HCT116 (cell line): ENCODE data around the gene CCDC137. TPM values are rescaled to one million over a fixed set of nuclear protein-coding genes. Genes with fewer than 3 reads are reported as not detected.

ENCODE experiments used
- ATAC-seq: fragments of 200-7000 bp; cut with Tn5 transposase; 2 replicates; pipeline ENCODE4 v1.9.1; 2020; ENCODE audit warnings: mild to moderate bottlenecking, moderate library complexity
- BruUV-seq: library from RNA; stranded (reverse); fragments of 400-500 nt; replicated peaks from 2 replicates; lab custom pipeline; 2021; lab: Mats Ljungman, UMichigan
- CTCF ChIA-PET: fragments of 300-600 bp; sonication (Branson Sonifier 250); formaldehyde crosslinking; loops from one replicate; lab custom pipeline; 2021; ENCODE audit warnings: antibody characterized with exemption; lab: Charles Lee
- POLR2A ChIA-PET: fragments of 300-600, 350-600 bp; sonication (Branson Sonifier 250); formaldehyde crosslinking; loops from one replicate; lab custom pipeline; 2021; ENCODE audit warnings: antibody characterized with exemption; lab: Charles Lee
- RAD21 ChIA-PET, 2 experiments: fragments of 300-600 bp; sonication (Branson Sonifier 250); formaldehyde crosslinking; loops; one replicate each; lab custom pipeline; 2023; ENCODE audit warnings: low total read pairs in 2 of 2; ENCODE audit not compliant: uncharacterized antibody in 2 of 2, unreplicated experiment in 2 of 2, low non-redundant PET in 1 of 2; lab: Charles Lee
- DNase-seq: peaks from one replicate; pipeline ENCODE4 v3.0.0-alpha.2; 2010; ENCODE audit warnings: low read depth, low spot score
- H2AFZ ChIP-seq: fragments of 200-600 bp; shearing (Covaris generic), sonication (generic); 2 replicates; pipeline ENCODE4 v1.6.1; 2017; ENCODE audit warnings: low read depth, mixed run types, mixed read lengths, antibody characterized with exemption, low read length; ENCODE audit not compliant: poor library complexity, severe bottlenecking
- H3K27ac ChIP-seq: 2 replicates; pipeline ENCODE4 v1.5.1; 2012; ENCODE audit warnings: low read depth, low read length
- H3K27me3 ChIP-seq: fragments of 200-600 bp; sonication (generic); 2 replicates; pipeline ENCODE4 v1.6.1; 2016; ENCODE audit warnings: mixed run types, low read length, mixed read lengths; ENCODE audit not compliant: insufficient read depth
- H3K36me3 ChIP-seq, 2 experiments: fragments of 200-500 bp in 1 of 2; fragments of 200-600 bp in 1 of 2; sonication (Bioruptor generic) in 1 of 2; sonication (generic) in 1 of 2; 2 replicates each; pipeline versions ENCODE4 v1.5.1 to v1.6.1; 2014 to 2016; ENCODE audit warnings: low read length in 2 of 2, inconsistent platforms in 1 of 2, mixed read lengths in 1 of 2, mixed run types in 1 of 2; ENCODE audit not compliant: insufficient read depth in 2 of 2, control insufficient read depth in 1 of 2
- H3K4me1 ChIP-seq, 2 experiments: fragments of 200-600 bp in 1 of 2; sonication (generic) in 1 of 2; 2 replicates each; pipeline versions ENCODE4 v1.5.1 to v1.6.1; 2012 to 2017; ENCODE audit warnings: low read length in 2 of 2, inconsistent platforms in 1 of 2, mild to moderate bottlenecking in 1 of 2, mixed read lengths in 1 of 2, mixed run types in 1 of 2, moderate library complexity in 1 of 2; ENCODE audit not compliant: insufficient read depth in 2 of 2, control insufficient read depth in 1 of 2
- H3K4me2 ChIP-seq: fragments of 200-600 bp; sonication (generic); 2 replicates; pipeline ENCODE4 v1.6.1; 2017; ENCODE audit warnings: mixed run types, low read length, mixed read lengths
- H3K4me3 ChIP-seq, 2 experiments: fragments of 200-600 bp in 1 of 2; sonication (generic) in 1 of 2; replicated peaks in 1 of 2; 2 replicates each; pipeline ENCODE4 v1.5.1; 2011 to 2016; ENCODE audit warnings: low read length in 2 of 2, control low read depth in 1 of 2, low read depth in 1 of 2, mild to moderate bottlenecking in 1 of 2, mixed read lengths in 1 of 2, mixed run types in 1 of 2
- H3K79me2 ChIP-seq: fragments of 200-600 bp; sonication (generic); 2 replicates; pipeline ENCODE4 v1.6.1; 2017; ENCODE audit warnings: mild to moderate bottlenecking, mixed run types, low read length, moderate library complexity, mixed read lengths; ENCODE audit not compliant: insufficient read depth
- H3K9ac ChIP-seq: fragments of 200-600 bp; sonication (generic); 2 replicates; pipeline ENCODE4 v1.6.1; 2016; ENCODE audit warnings: low read length, mixed read lengths
- H3K9me2 ChIP-seq: fragments of 200-600 bp; sonication (generic), shearing (Covaris generic); 2 replicates; pipeline ENCODE4 v1.6.1; 2017; ENCODE audit warnings: mixed run types, mild to moderate bottlenecking, moderate library complexity; ENCODE audit not compliant: insufficient read depth
- H3K9me3 ChIP-seq, 2 experiments: fragments of 200-500 bp in 1 of 2; fragments of 200-600 bp in 1 of 2; sonication (Bioruptor generic) in 1 of 2; sonication (generic) in 1 of 2; 2 replicates each; pipeline ENCODE4 v1.6.1; 2014 to 2017; ENCODE audit warnings: low read length in 2 of 2, mixed read lengths in 2 of 2, inconsistent platforms in 1 of 2, low read depth in 1 of 2, mild to moderate bottlenecking in 1 of 2, mixed run types in 1 of 2, moderate library complexity in 1 of 2; ENCODE audit not compliant: control insufficient read depth in 1 of 2, insufficient read depth in 1 of 2
- H4K20me1 ChIP-seq: fragments of 200-600 bp; sonication (generic), shearing (Covaris generic); 2 replicates; pipeline ENCODE4 v1.6.1; 2017; ENCODE audit warnings: mixed run types, mild to moderate bottlenecking, moderate library complexity; ENCODE audit not compliant: insufficient read depth
- ATF3 ChIP-seq: IDR thresholded peaks from 2 replicates; pipeline ENCODE4 v1.6.1; 2012
- EZH2 ChIP-seq: fragments of 200-600 bp; sonication (generic); IDR thresholded peaks from 2 replicates; pipeline ENCODE4 v1.6.1; 2017; ENCODE audit warnings: antibody characterized with exemption, mixed run types
- MAX ChIP-seq: IDR thresholded peaks from 2 replicates; pipeline ENCODE4 v1.6.1; 2012
- POLR2A ChIP-seq: IDR thresholded peaks from 2 replicates; pipeline ENCODE4 v1.7.0; 2011; ENCODE audit warnings: borderline replicate concordance; ENCODE audit not compliant: insufficient read depth, insufficient read length; ENCODE audit errors: extremely low read depth
- TCF7L2 ChIP-seq: IDR thresholded peaks from 2 replicates; pipeline ENCODE4 v1.7.0; 2011; ENCODE audit warnings: borderline replicate concordance, inconsistent platforms; ENCODE audit not compliant: insufficient read depth, insufficient read length; ENCODE audit errors: extremely low read depth
- ZFX ChIP-seq: fragments of 450-650 bp; IDR thresholded peaks from 2 replicates; pipeline ENCODE4 v1.6.1; 2017
- ZNF274 ChIP-seq: fragments of 200-500 bp; sonication (Bioruptor generic); IDR thresholded peaks from 2 replicates; pipeline ENCODE4 v1.6.1; 2014; ENCODE audit warnings: mild to moderate bottlenecking, low read depth, low read length, inconsistent platforms
- intact Hi-C: fragments of 100-400 bp; cut with micrococcal nuclease; formaldehyde crosslinking; loops from 2 replicates; pipeline ENCODE4 v1.10.0; 2022
- total RNA-seq: library from RNA; stranded (reverse); gene quantifications from one replicate; pipeline ENCODE4 v1.2.1, GENCODE V29; 2021; ENCODE audit not compliant: unreplicated experiment
- TF ChIP-seq, protein P1 (sequence below): IDR thresholded peaks from 2 replicates; pipeline ENCODE4 v1.6.1; 2012; ENCODE audit warnings: low read depth
- TF ChIP-seq, protein P2 (sequence below), 3 experiments: fragments of 200-600 bp in 1 of 3; sonication (generic) in 1 of 3; IDR thresholded peaks in 2 of 3; conservative IDR thresholded peaks in 1 of 3; 2 replicates each; pipeline ENCODE4 v1.5.1; 2012 to 2017; ENCODE audit warnings: low read depth in 2 of 3, low read length in 2 of 3, antibody characterized with exemption in 1 of 3, borderline replicate concordance in 1 of 3, control low read depth in 1 of 3, mild to moderate bottlenecking in 1 of 3, mixed read lengths in 1 of 3, mixed run types in 1 of 3, moderate library complexity in 1 of 3; ENCODE audit not compliant: insufficient read depth in 1 of 3

The CCDC137 gene
- total RNA-seq, 1 experiment from 2014 or later = 77.5 TPM

DNA sequence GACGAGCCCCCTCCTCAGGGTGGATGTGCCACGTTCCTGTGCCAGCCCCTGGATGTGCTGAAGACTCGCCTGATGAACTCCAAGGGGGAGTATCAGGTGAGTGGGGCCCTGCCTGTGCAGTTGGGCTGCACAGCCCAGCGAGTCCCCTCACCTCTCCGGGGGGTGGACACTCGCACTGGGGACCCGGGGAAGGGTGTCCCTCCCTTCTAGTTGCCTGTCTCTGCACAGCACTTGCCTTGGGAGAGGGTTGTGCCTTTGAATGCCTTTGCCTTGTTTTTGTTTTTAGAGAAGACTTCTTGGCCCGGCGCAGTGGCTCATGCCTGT, 51.2 kb downstream of the CCDC137 start:
- Histone ChIP-seq H3K9me2 (no peaks in the 10 kb centered on the region), H2AFZ (no peak overlapping the region), H3K27me3 (no peaks in the 10 kb centered on the region), H3K9ac (no peak overlapping the region), H4K20me1 (no peaks in the 10 kb centered on the region), H3K4me1 (peaks cover 29 to 31% of the 10 kb centered on the region in 2 experiments), H3K4me2 (no peak overlapping the region), H3K79me2 (peaks cover 29% of the 10 kb centered on the region), H3K36me3 (peaks cover 3 to 5% of the 10 kb centered on the region in 2 experiments; a peak in 3 of 4 replicates), H3K27ac (no peak overlapping the region), H3K4me3 (no peak overlapping the region)
- ChIA-PET RAD21 (no interaction called here), CTCF (no interaction called here)
- TF ChIP-seq POLR2A (no peak), TCF7L2 (no peak)
- TF ChIP-seq, all 23 proteins: peak for 0
- intact Hi-C loops = no loop called here
- DNase-seq = no peak
- no TSS peak for BruUV-seq
- no peak for ATAC-seq
- POLR2A ChIA-PET = no interaction called here
- no peaks in the 10 kb centered on the region for H3K9me3 ChIP-seq

GRCh38 chr17:81719410-81720266, 53.1 kb downstream of the CCDC137 start:
- Histone ChIP-seq H4K20me1 (no peaks in the 10 kb centered on the region), H3K4me3 (no peak overlapping the region), H3K79me2 (peaks cover 10% of the 10 kb centered on the region; the same call in 1 of the 2 replicates), H3K27me3 (no peaks in the 10 kb centered on the region), H3K4me1 (peaks cover 34 to 37% of the 10 kb centered on the region in 2 experiments), H3K4me2 (no peak overlapping the region), H3K9ac (no peak overlapping the region), H3K27ac (no peak overlapping the region; the same call in 1 of the 2 replicates), H3K36me3 (peaks cover 3 to 5% of the 10 kb centered on the region in 2 experiments; a peak in 3 of 4 replicates), H3K9me3 (no peaks in the 10 kb centered on the region), H3K9me2 (no peaks in the 10 kb centered on the region), H2AFZ (no peak overlapping the region)
- POLR2A ChIA-PET = interaction anchor here (0.9 kb wide), 1 partner anchor 113 kb away, joined by 3 read pairs; the partner anchor contains the start of gene MCRIP1
- no TSS peak for BruUV-seq
- DNase-seq (no peak), ATAC-seq (no peak)
- CTCF ChIA-PET = interaction anchor here (0.6 kb wide), 1 partner anchor 137 kb away, joined by 3 read pairs; no protein-coding TSS in a partner anchor
- RAD21 ChIA-PET = no interaction called here
- intact Hi-C loops = no loop called here
- TF ChIP-seq, protein P1, sequence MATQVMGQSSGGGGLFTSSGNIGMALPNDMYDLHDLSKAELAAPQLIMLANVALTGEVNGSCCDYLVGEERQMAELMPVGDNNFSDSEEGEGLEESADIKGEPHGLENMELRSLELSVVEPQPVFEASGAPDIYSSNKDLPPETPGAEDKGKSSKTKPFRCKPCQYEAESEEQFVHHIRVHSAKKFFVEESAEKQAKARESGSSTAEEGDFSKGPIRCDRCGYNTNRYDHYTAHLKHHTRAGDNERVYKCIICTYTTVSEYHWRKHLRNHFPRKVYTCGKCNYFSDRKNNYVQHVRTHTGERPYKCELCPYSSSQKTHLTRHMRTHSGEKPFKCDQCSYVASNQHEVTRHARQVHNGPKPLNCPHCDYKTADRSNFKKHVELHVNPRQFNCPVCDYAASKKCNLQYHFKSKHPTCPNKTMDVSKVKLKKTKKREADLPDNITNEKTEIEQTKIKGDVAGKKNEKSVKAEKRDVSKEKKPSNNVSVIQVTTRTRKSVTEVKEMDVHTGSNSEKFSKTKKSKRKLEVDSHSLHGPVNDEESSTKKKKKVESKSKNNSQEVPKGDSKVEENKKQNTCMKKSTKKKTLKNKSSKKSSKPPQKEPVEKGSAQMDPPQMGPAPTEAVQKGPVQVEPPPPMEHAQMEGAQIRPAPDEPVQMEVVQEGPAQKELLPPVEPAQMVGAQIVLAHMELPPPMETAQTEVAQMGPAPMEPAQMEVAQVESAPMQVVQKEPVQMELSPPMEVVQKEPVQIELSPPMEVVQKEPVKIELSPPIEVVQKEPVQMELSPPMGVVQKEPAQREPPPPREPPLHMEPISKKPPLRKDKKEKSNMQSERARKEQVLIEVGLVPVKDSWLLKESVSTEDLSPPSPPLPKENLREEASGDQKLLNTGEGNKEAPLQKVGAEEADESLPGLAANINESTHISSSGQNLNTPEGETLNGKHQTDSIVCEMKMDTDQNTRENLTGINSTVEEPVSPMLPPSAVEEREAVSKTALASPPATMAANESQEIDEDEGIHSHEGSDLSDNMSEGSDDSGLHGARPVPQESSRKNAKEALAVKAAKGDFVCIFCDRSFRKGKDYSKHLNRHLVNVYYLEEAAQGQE = no peak
- TF ChIP-seq, protein P2, sequence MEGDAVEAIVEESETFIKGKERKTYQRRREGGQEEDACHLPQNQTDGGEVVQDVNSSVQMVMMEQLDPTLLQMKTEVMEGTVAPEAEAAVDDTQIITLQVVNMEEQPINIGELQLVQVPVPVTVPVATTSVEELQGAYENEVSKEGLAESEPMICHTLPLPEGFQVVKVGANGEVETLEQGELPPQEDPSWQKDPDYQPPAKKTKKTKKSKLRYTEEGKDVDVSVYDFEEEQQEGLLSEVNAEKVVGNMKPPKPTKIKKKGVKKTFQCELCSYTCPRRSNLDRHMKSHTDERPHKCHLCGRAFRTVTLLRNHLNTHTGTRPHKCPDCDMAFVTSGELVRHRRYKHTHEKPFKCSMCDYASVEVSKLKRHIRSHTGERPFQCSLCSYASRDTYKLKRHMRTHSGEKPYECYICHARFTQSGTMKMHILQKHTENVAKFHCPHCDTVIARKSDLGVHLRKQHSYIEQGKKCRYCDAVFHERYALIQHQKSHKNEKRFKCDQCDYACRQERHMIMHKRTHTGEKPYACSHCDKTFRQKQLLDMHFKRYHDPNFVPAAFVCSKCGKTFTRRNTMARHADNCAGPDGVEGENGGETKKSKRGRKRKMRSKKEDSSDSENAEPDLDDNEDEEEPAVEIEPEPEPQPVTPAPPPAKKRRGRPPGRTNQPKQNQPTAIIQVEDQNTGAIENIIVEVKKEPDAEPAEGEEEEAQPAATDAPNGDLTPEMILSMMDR (IDR thresholded peaks at IDR 0.05 in 2 of 3, conservative IDR thresholded peaks at IDR 0.05 in 1 of 3; ENCODE audit: borderline replicate concordance in 1 of 3, insufficient read depth in 1 of 3, low read depth in 2 of 3, low read length in 2 of 3) = no peak
- TF ChIP-seq ATF3 = no peak
- no peak for TF ChIP-seq ZNF274
- TF ChIP-seq EZH2 = no peak
- no peak for TF ChIP-seq ZFX
- no peak for TF ChIP-seq MAX
